H9 (cell line): ENCODE results near the gene SDR9C7. TPM values are rescaled to one million over a fixed set of nuclear protein-coding genes. Genes with fewer than 3 reads are reported as not detected.

Experiments used
- DNase-seq: peaks from one replicate; pipeline ENCODE4 v3.0.0-alpha.2; 2017
- H2AFZ ChIP-seq: one replicate; pipeline ENCODE4 v1.6.1; 2013; ENCODE audit warnings: mild to moderate bottlenecking, low read length, control low read depth, moderate library complexity
- H2AK5ac ChIP-seq: 2 replicates; pipeline ENCODE4 v1.6.1; 2013; ENCODE audit warnings: low read length, control low read depth, mixed read lengths; ENCODE audit not compliant: insufficient read length
- H2BK120ac ChIP-seq: one replicate; pipeline ENCODE4 v1.6.1; 2013; ENCODE audit warnings: low read depth, mild to moderate bottlenecking, low read length, control low read depth, inconsistent platforms; ENCODE audit not compliant: poor library complexity, severe bottlenecking
- H2BK12ac ChIP-seq: 2 replicates; pipeline ENCODE4 v1.6.1; 2013; ENCODE audit warnings: low read length, control low read depth, mixed read lengths, low read depth; ENCODE audit not compliant: insufficient read length
- H2BK15ac ChIP-seq: 2 replicates; pipeline ENCODE4 v1.6.1; 2013; ENCODE audit warnings: low read depth, low read length, control low read depth
- H2BK20ac ChIP-seq: one replicate; pipeline ENCODE4 v1.6.1; 2013; ENCODE audit warnings: low read depth, mild to moderate bottlenecking, low read length, control low read depth, inconsistent platforms; ENCODE audit not compliant: poor library complexity, severe bottlenecking
- H2BK5ac ChIP-seq: 2 replicates; pipeline ENCODE4 v1.6.1; 2013; ENCODE audit warnings: low read length, control low read depth, mixed read lengths; ENCODE audit not compliant: insufficient read length
- H3K14ac ChIP-seq: 2 replicates; pipeline ENCODE4 v1.6.1; 2013; ENCODE audit warnings: low read length, control low read depth; ENCODE audit not compliant: insufficient read depth
- H3K18ac ChIP-seq: 2 replicates; pipeline ENCODE4 v1.6.1; 2013; ENCODE audit warnings: low read depth, mild to moderate bottlenecking, mixed read lengths, low read length, control low read depth; ENCODE audit not compliant: insufficient read length
- H3K23ac ChIP-seq: 2 replicates; pipeline ENCODE4 v1.6.1; 2013; ENCODE audit warnings: low read length, control low read depth, mixed read lengths, low read depth; ENCODE audit not compliant: insufficient read length
- H3K23me2 ChIP-seq: 2 replicates; pipeline ENCODE4 v1.6.1; 2013; ENCODE audit warnings: low read depth, mild to moderate bottlenecking, mixed read lengths, low read length, control low read depth; ENCODE audit not compliant: insufficient read length, poor library complexity, severe bottlenecking
- H3K27ac ChIP-seq: 2 replicates; pipeline ENCODE4 v1.5.1; 2013; ENCODE audit warnings: low read length, control low read depth, mixed read lengths, low read depth; ENCODE audit not compliant: insufficient read length
- H3K27me3 ChIP-seq: 2 replicates; pipeline ENCODE4 v1.6.1; 2013; ENCODE audit warnings: low read length, control low read depth, inconsistent platforms; ENCODE audit not compliant: insufficient read depth
- H3K4ac ChIP-seq: 2 replicates; pipeline ENCODE4 v1.6.1; 2013; ENCODE audit warnings: low read depth, mild to moderate bottlenecking, control low read depth, inconsistent platforms, low read length, moderate library complexity
- H3K4me1 ChIP-seq: 2 replicates; pipeline ENCODE4 v1.6.1; 2013; ENCODE audit warnings: low read length, control low read depth, inconsistent platforms; ENCODE audit not compliant: insufficient read depth
- H3K4me2 ChIP-seq: 2 replicates; pipeline ENCODE4 v1.6.1; 2013; ENCODE audit warnings: low read length, control low read depth, mixed read lengths; ENCODE audit not compliant: insufficient read length, insufficient read depth
- H3K56ac ChIP-seq: 2 replicates; pipeline ENCODE4 v1.6.1; 2013; ENCODE audit warnings: low read depth, mild to moderate bottlenecking, mixed read lengths, low read length, control low read depth; ENCODE audit not compliant: insufficient read length
- H3K79me1 ChIP-seq: 2 replicates; pipeline ENCODE4 v1.6.1; 2013; ENCODE audit warnings: low read depth, mild to moderate bottlenecking, moderate library complexity, low read length, control low read depth, inconsistent platforms; ENCODE audit not compliant: insufficient read depth, poor library complexity, severe bottlenecking
- H3K79me2 ChIP-seq: 2 replicates; pipeline ENCODE4 v1.6.1; 2013; ENCODE audit warnings: low read length, control low read depth, inconsistent platforms; ENCODE audit not compliant: insufficient read depth
- H3K9ac ChIP-seq: 2 replicates; pipeline ENCODE4 v1.6.1; 2013; ENCODE audit warnings: low read length, control low read depth, mixed read lengths; ENCODE audit not compliant: insufficient read length; ENCODE audit errors: extremely low read depth
- H3K9me3 ChIP-seq: one replicate; pipeline ENCODE4 v1.6.1; 2013; ENCODE audit warnings: low read depth, low read length, inconsistent platforms; ENCODE audit not compliant: control insufficient read depth
- H3T11ph ChIP-seq: one replicate; pipeline ENCODE4 v1.6.1; 2013; ENCODE audit warnings: mild to moderate bottlenecking, low read length, control low read depth, inconsistent platforms
- H4K20me1 ChIP-seq: one replicate; pipeline ENCODE4 v1.6.1; 2013; ENCODE audit not compliant: control insufficient read depth, insufficient read length, insufficient read depth
- H4K5ac ChIP-seq: 2 replicates; pipeline ENCODE4 v1.6.1; 2013; ENCODE audit warnings: low read depth, mild to moderate bottlenecking, mixed read lengths, low read length, control low read depth; ENCODE audit not compliant: insufficient read length
- H4K8ac ChIP-seq: replicated peaks from 2 replicates; pipeline ENCODE4 v1.6.1; 2013; ENCODE audit warnings: low read length, control low read depth, mixed read lengths, low read depth; ENCODE audit not compliant: insufficient read length
- H4K91ac ChIP-seq: 2 replicates; pipeline ENCODE4 v1.6.1; 2013; ENCODE audit warnings: low read depth, mild to moderate bottlenecking, moderate library complexity, mixed read lengths, low read length, control low read depth; ENCODE audit not compliant: insufficient read length
- H3K27ac Mint-ChIP-seq, 3 experiments: 2 replicates in 2 of 3; 3 replicates in 1 of 3; pipeline ENCODE4 v1.8.0; 2020 to 2021; ENCODE audit warnings: mixed read lengths in 3 of 3, mild to moderate bottlenecking in 1 of 3, moderate library complexity in 1 of 3
- H3K27me3 Mint-ChIP-seq: 2 replicates; pipeline ENCODE4 v1.8.0; 2021; ENCODE audit warnings: low read depth, mild to moderate bottlenecking, moderate library complexity, mixed read lengths
- H3K36me3 Mint-ChIP-seq, 3 experiments: 2 replicates in 2 of 3; 3 replicates in 1 of 3; pipeline ENCODE4 v1.8.0; 2020 to 2021; ENCODE audit warnings: low read depth in 3 of 3, mixed read lengths in 3 of 3; ENCODE audit not compliant: insufficient read depth in 1 of 3
- H3K4me1 Mint-ChIP-seq, 2 experiments: 2 replicates each; pipeline ENCODE4 v1.8.0; 2020; ENCODE audit warnings: mixed read lengths in 2 of 2
- H3K4me3 Mint-ChIP-seq, 2 experiments: 2 replicates in 1 of 2; 3 replicates in 1 of 2; pipeline ENCODE4 v1.8.0; 2020 to 2021; ENCODE audit warnings: mild to moderate bottlenecking in 2 of 2, mixed read lengths in 2 of 2, moderate library complexity in 1 of 2
- H3K9me3 Mint-ChIP-seq, 2 experiments: 2 replicates in 1 of 2; 3 replicates in 1 of 2; pipeline ENCODE4 v1.8.0; 2020; ENCODE audit warnings: mild to moderate bottlenecking in 2 of 2, mixed read lengths in 2 of 2, moderate library complexity in 1 of 2
- total RNA-seq: library from RNA; stranded (reverse); gene quantifications from 2 replicates; pipeline ENCODE4 v1.2.1, GENCODE V29; 2021
- TF ChIP-seq, protein P1 (sequence below): fragments of 200-600 bp; sonication (generic); conservative IDR thresholded peaks from 3 replicates; pipeline ENCODE4 v1.8.0; 2021; ENCODE audit warnings: antibody characterized with exemption, mild to moderate bottlenecking

Gene SDR9C7
- total RNA-seq, 1 experiment from 2014 or later: not detected

DNA sequence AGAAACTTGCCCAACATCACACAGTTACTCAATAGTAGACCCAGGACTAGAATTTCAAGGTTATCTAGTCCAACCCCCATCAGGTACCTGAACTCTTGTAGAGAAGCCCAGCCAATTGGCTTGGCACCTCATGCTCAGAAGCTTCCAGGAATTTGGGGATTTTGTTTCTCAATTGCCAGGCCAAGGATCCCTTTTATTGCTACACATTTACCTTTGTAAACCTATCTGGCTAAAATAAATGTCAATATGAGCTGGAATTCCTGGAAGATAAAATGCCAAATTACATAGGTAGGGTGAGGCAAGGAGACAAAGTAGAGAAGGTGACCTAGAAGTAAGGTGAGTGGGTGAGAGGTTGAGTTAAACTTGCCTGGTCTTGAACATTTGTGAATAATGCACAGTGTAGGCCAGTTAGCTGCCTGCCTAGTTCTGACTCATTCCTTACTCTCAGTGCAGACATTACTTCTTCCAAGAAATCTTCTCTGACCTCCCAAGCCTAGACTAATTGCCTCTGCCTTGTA lies 36.3 kb downstream of the SDR9C7 start:
- no peak overlapping the region for H4K91ac ChIP-seq
- H2AK5ac ChIP-seq: no peak overlapping the region
- H3K79me1 ChIP-seq: no peaks in the 10 kb centered on the region
- H2BK12ac ChIP-seq: no peak overlapping the region
- Mint-ChIP-seq H3K4me3 (no peak overlapping the region), H3K4me1 (no peaks in the 10 kb centered on the region), H3K27me3 (peaks cover 9% of the 10 kb centered on the region; the same call in 1 of the 2 replicates), H3K9me3 (peaks cover 32 to 42% of the 10 kb centered on the region in 2 experiments), H3K36me3 (peaks cover 0 to 4% (median 3%) of the 10 kb centered on the region in 3 experiments; a peak in 4 of 7 replicates), H3K27ac (no peak overlapping the region)
- H3K23ac ChIP-seq: no peak overlapping the region
- H3K56ac ChIP-seq: no peak overlapping the region
- H3K9ac ChIP-seq: no peak overlapping the region
- H3K9me3 ChIP-seq: peaks cover 22% of the 10 kb centered on the region
- no peak overlapping the region for H4K8ac ChIP-seq
- H3K27ac ChIP-seq: no peak overlapping the region
- no peak overlapping the region for H2BK5ac ChIP-seq
- TF ChIP-seq, protein P1, sequence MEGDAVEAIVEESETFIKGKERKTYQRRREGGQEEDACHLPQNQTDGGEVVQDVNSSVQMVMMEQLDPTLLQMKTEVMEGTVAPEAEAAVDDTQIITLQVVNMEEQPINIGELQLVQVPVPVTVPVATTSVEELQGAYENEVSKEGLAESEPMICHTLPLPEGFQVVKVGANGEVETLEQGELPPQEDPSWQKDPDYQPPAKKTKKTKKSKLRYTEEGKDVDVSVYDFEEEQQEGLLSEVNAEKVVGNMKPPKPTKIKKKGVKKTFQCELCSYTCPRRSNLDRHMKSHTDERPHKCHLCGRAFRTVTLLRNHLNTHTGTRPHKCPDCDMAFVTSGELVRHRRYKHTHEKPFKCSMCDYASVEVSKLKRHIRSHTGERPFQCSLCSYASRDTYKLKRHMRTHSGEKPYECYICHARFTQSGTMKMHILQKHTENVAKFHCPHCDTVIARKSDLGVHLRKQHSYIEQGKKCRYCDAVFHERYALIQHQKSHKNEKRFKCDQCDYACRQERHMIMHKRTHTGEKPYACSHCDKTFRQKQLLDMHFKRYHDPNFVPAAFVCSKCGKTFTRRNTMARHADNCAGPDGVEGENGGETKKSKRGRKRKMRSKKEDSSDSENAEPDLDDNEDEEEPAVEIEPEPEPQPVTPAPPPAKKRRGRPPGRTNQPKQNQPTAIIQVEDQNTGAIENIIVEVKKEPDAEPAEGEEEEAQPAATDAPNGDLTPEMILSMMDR: no peak
- no peak overlapping the region for H3K4me2 ChIP-seq
- no peak for DNase-seq
- no peak overlapping the region for H3K14ac ChIP-seq
- no peak overlapping the region for H2AFZ ChIP-seq
- H3T11ph ChIP-seq: no peak overlapping the region
- H2BK15ac ChIP-seq: no peak overlapping the region
- H3K18ac ChIP-seq: no peak overlapping the region
- H3K4ac ChIP-seq: no peak overlapping the region
- H4K5ac ChIP-seq: no peak overlapping the region
- no peaks in the 10 kb centered on the region for H3K27me3 ChIP-seq
- no peak overlapping the region for H2BK120ac ChIP-seq
- no peaks in the 10 kb centered on the region for H4K20me1 ChIP-seq
- H2BK20ac ChIP-seq: no peak overlapping the region
- no peaks in the 10 kb centered on the region for H3K79me2 ChIP-seq
- H3K4me1 ChIP-seq: no peaks in the 10 kb centered on the region
- no peaks in the 10 kb centered on the region for H3K23me2 ChIP-seq
